GDM1 (cell line): Measurements from ENCODE around the gene CACNB4.
"Not testable (repeated sequence)": the region's sequence is repeated elsewhere in the genome, so short reads cannot be mapped to it uniquely, and the experiment has no call there.

Experiments used
- DNase-seq: peaks from one replicate; lab custom pipeline; 2025; lab: John Stamatoyannopoulos, UW

CACNB4 gene

DNA sequence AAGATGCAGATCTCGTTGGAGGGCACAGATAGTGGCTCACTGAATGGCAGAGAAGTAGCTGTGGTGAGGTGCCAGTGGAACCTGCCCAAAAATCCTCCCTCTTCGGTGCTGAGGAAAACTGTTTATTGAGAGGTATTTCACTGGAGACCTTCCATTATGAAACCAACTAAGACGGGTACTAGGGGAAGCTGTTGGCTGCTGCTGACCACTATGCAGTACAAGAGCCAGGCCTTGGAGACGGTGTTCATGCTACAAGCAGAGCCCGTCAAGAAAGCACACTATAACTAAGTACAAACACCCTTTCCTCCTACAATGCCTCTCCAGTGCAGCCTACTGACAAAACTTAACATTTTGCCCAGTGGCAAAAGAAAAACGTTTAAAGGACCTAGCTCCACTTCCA is 275.2 kb downstream of the CACNB4 start:
- no peak for DNase-seq

DNA sequence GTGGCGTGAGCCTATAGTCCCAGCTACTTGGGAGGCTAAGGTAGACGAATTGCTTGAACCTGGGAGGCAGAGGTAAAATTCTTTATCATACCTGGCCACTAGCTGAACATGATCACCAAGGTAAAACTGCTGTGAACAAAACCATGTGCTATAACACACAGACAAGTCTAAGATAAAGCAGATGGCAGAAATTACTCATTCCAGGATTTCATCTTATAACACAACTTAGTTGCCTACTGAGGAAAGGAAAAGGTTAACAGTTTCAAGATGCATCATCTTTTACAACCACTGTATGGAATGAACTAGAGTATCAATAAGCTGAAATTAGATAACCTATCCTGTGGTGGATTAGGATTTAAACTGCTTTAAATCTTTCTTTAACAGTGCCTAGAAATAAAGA is 278.9 kb downstream of the CACNB4 start:
- DNase-seq: no peak

DNA sequence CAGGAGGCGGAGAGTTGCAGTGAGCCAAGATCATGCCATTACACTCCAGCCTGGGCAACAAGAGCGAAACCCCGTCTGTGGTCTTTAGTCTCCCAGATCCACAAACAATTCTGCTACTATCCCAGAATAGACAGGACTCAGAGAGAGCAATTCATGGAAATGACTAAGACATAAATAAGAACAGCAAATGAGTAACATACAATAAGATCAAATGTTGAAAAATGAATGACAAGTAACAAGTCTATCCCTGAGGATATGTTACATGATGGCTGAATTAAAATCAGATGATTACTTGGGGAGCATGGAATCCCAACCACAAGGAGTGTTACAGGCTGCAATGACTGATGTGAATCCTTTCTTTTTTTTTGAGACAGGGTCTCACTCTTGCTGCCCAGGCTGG is 280.9 kb downstream of the CACNB4 start:
- no peak for DNase-seq

DNA sequence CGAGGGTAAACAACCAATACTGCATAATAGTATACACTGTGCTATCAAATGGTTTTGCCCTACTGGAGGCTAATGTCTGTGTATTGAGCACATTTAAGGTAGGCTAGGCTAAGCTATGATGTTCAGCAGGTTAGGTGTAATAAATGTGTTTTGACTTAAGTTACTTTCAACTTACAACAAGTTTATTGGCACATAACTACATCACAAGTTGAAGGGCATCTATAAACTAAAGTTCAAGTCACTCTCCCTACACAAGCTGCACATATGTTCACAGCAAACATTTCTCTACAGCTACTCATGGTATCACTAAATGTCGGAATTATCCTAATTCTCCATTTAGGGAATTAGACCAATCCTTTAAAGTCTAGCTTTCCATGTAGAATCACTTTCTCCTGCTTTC is 282.0 kb downstream of the CACNB4 start:
- no peak for DNase-seq

DNA sequence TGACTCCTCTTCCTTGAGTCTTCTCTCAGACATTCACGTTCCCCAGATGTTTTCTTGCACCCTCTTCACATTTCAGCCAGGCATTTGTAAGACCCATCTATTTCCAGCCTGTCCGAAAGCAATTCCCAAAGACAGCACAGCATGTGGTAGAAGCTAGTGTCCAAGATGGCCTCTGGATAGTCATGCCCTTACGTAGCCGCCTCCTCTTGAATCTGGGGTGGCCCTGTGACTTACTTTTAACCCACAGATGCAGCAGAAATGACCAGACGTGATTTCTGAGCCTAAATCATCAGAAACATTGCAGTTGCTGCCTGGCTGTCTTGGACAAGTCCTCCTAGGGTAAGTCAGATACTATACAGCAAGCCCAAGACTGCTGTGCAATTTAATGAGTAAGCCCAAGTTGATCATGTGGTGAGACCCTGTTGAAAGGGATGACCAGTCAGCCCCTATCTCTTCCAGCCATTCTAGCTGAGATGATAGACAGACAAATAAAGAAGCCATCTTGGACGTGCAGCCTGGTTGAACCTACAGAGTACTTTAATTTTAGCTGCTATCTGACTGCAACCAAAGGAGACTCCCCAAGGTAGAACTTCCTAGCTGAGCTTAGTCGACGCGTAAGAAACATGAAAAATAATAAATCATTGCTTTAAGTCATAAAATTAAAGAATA is 282.9 kb downstream of the CACNB4 start:
- no peak for DNase-seq

DNA sequence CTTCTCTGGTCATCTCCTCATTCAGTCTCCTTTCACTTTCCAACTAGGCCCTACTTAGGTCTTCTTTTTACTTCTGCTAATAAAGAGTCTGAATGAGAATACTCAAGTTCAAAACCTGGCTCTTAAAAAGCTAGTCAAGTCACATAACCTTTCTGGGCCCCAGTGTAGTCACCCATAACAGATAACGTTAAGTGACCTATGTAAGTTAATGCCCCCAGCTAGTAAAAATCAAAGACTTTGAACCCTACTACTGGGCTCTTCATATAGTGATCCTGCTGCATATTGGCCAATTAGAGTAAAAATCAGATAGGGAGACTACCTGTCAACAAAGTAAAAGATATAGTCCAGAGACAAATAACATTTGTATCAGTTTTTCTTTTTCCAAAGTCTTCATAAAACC is 288.4 kb downstream of the CACNB4 start:
- DNase-seq: no peak

DNA sequence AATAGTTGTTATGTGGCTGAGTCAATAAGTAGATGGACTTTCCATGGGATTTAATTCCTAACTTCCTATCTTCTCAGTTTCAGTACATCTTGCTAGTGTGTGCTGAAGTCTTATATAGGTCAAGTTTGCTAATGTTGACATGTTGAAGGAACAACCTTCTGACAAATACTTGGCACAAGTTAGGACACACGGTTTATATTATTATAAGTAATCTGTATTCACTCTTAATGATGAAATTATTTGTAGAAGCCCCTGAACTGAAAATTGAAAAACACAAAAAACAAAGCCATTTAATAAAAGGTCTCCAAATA is 289.8 kb downstream of the CACNB4 start:
- no peak for DNase-seq

DNA sequence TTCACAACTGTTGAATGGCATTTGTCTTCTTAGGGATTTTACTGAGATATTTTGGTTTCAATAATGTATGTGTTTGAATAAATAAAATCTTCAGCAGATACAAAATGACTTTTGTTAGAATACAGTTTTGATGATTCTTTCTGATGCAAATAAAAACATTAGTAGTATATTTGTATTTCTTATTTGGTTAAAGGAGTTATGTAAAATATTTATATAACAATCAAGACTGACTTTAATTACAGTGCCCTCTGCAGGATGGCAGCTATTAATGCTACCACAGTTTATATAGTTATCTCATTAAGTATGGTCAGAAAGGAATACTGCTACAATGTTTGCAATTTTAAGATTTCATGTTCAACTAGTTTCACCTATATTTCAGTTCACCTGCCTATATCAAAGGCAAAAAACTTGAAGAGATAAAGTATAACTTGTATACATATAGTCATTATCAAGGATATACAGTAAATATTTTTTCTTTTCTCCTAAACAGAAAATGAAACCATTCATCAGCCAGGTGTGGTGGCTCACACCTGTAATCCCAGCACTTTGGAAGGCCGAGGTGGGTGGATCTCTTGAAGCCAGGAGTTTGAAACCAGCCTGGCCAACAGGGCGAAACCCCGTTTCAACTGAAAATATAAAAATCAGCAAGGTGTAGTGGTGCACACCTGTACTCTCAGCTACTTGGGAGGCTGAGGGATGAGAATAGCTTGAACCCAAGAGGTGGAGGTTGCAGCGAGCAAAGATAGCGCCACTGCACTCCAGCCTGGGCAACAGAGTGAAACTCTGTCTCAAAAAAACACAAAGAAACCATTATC is 290.4 kb downstream of the CACNB4 start:
- no peak for DNase-seq

DNA sequence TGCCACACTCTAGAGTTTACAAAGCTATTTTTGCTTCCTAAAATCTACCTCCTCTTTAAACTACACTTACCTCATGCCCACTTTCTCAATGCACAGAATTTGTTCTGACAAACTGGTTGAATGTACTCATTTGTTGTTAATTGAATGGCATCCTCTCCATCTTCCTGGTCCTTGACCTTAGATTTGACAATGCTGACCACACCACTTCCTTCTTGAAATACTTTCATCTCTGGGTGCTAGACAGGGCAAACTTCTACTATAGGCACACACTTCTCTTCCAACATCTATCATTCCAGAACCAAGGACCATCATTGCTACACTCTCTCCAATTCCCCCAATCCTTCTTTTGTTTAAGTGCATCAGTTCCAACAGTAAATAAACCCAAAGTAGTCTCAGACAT is 292.9 kb downstream of the CACNB4 start:
- DNase-seq: no peak

DNA sequence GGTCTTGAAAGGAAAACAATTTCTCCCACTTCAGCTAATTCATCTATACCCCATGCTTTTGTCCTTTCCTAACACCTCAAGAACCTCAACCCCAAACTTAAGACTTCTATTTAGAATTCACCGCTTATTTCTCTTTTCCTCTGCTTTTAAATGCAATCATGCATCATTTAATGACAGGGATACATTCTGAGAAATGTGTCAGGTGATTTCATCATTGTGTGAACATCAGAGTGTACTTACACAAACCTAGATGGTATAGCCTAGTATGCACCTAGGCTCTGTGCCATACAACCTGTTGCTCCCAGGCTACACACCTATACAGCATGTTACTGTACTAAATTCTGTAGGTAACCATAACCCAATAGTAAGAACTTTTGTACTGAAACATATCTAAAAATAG is 293.5 kb downstream of the CACNB4 start:
- DNase-seq: no peak

DNA sequence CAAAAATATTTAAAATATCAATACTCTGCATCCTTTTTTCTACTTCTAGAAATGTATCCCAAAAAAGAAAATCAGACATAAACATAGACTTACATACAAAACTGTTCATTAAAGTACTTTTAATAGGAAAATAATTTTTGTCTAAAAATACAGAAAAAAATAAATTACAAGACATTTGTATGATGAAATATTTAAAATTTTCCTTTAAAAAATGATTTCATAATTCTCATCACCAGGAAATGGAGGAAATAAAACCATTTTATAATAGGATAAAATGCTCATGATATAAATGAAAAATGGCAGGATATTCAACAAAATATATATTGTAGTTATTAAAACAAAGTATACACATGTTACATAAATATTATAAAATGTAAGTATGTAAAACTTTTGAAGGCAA is 295.0 kb downstream of the CACNB4 start:
- DNase-seq: no peak

DNA sequence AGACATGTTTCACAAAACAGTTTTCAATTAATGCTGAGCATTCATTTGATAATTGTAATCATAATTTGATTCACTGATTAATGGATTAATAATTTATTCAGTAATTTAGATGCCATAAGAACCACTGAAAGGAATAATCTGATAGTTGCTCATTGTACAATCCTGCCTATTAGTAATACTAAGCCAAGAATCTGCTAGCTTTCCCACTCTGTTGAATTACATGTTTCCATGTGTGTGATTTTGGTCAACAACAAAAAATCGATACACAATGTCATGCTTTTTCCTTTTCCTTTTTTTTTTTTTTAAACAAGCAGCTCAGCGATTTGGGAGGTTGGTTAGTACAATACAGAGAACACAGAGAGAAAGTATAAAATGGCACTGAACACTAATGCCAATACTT is 296.5 kb downstream of the CACNB4 start:
- DNase-seq: no peak

DNA sequence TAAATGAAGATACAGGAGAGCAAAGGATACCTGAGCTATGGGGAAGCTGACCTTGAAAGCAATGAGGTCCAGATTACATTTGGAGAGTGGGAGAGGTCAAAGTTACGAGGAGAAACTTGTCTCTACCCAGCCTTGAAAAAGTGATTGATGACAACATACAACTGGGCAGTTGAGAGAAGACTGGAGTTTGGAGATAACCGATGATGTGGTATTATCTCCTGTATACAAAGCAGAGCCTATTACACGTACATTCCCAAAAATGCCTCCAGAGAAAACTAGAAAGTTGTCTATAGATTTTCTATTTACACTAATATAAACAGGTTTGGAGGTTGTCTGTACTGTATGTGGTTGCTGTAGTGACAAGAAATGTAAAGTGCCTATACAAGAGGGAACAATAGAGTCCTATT is 299.0 kb downstream of the CACNB4 start:
- DNase-seq: no peak

DNA sequence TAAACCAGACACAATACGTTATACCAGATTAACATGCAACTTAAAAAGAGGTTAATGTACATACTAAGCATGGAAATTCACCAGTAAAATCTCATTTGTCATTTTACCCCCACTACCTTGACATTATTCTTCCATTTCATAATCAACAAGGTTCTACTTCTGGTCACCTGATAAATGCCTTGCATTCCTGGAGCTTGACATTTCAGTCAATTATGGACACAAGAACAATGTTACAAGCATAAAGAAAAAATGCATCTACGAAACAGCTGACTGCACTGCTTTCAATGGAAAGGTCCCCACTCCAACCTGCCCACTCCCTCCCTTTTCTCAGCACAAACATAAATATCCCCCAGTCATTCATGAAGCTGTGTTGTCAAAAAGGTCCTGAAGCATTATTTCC is 302.1 kb downstream of the CACNB4 start:
- DNase-seq: no peak

DNA sequence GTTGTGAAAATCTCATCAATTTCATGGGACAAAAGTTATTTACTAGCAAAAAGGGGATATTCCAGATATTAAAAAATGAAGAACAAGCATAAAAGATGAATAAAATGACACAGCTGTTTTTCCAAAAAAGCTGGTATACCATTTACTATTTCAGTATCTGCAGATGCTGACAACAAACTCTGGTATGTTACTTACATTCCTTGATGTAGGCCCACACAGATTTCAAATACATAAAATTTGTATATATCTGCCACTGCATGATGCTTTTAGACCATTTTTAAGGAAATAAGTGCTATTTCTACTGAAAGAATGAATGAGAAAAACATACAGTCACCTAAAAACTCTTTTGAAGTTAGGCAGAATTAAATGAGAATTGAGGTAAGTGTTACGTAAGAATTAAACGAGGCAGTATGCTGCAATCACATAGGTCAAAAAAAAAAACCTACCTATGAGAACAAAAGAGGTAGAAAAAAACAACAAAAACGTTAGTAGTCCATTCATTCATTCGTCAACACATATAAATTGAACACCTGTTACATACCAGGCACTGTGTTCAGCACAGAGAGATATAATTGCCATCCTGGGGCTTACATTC is 303.1 kb downstream of the CACNB4 start:
- no peak for DNase-seq

DNA sequence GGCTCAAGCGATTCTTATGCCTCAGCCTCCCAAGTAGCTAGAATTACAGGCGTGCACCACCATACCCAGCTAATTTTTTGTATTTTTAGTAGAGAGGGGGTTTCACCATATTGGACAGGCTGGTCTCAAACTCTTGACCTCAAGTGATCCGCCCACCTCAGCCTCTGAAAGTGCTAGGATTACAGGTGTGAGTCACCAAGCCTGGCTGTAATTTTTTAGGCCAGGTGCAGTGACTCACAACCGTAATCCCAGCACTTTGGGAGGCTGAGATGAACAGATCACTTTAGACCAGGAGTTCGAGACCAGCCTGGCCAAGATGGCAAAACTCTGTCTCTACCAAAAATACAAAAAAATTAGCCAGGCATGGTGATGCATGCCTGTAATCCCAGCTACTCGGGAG is 304.4 kb downstream of the CACNB4 start:
- DNase-seq: not testable (repeated sequence)

DNA sequence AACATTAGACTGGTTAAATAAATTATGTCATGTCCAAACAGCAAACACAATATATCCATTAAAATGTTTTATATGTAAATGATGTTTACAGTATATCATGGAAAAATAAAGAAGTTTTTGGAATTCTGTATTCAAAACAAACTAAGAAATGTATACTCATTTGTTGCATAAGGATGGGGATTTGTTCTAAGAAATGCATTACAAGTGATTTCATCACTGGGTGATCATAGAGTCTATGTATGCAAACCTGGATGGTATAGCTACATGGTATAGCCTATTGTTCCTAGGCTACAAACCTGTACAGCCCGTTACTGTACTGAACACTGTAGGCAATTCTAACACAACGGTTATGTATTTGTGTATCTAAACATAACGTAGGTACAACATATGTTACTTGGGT is 305.7 kb downstream of the CACNB4 start:
- DNase-seq: no peak

DNA sequence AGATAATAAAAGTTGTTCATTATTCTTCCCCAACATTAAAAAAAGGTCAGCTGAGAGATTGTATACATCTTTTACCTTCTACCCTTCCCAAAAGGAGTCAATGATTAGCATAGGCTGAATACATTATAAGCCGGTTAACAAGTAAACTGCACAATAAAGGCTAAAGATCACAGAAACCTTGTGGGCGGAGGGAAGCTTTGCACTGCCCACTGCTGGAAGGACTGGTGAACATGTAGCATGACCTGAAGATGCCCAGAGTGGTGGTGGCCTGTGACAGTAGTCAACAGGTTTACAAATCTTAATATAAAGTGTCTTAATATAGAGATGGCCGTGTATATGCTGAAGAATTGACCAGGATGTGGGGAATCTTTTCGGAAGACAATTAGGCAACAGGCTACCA is 306.3 kb downstream of the CACNB4 start:
- DNase-seq: no peak

DNA sequence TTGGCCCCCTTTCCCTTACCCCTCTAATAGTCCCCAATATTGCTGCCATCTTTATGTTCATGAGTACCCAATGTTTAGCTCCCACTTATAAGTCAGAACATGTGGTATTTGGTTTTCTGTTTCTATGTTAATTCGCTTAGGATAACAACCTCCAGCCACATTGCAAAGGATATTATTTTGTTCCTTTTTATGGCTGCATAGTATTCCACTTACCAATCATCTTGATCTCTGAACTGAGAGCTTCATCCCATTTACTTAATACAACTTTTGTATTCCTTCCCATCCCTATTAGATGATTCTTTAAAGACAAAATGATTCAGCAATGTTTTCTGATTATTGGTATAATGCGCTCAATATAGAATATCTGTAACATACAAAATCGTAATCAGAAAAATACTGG is 307.3 kb downstream of the CACNB4 start:
- DNase-seq: no peak

DNA sequence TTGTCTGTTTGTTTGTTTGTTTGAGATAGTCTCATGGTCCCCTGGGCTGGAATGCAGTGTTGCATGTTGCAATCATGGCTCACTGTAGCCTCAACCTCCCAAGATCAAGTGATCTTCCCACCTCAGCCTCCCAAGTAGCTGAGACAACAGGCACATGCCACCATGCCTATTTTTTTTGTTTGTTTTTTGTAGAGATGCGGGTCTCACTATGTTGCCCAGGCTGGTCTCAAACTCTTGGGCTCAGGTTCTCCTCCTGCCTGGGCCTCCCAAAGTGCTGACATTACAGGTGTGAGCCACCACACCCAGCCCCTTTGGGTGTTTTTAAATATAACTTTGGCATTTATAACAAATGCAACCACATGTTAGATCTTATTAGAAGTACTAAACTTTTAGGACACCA is 308.2 kb downstream of the CACNB4 start:
- DNase-seq: no peak

DNA sequence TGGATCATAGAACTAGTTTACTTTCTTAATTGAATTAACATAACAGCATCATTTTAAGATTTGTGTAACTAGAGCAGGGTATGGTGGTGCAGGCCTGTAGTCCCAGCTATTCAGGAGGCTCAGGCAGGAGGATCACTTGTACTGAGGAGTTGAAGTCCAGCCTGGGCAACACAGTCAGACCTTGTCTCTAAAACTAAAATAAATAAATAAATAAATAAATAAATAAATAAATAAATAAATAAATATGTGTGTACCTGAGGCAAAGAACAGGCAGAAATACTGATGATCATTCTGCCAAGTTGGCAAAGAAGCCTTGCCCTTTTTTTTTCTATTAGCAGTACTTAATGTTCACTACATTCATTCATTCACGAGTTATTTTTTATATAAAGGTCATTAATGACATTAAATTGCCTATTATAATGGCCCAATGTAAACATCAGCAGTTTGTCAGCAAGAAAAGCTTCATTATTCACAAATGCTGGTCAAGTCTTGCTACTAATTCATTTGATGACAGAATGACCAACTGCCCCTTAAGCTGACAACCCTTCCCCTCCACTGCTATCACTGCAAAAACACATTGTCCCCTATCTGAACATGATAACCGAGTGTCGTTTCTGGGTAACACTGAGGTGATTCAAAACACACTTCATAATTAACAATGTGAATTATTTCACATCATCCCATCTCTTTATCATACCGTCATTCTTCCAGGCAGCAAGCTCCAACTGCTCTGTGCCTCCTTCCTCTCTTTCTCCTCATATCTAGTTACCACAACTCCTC is 309.6 kb downstream of the CACNB4 start:
- no peak for DNase-seq

DNA sequence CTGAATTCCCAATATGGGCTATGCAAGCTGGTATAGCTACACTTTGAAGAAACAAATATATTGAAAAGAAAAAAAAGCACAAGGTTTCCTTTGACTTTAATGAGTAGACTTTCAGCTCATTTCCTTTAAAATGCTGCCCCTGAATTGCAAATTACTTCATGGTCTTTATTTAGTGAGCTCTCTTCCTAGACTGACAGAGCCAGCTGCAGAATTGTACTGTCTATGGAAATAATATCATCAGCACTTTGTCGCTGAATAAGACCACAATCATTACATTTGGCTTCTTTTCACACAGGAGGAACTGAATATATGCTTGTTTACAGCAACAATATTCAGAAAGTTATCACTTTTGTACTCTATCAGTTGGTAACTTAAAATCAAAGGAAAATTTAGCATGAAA is 312.4 kb downstream of the CACNB4 start:
- no peak for DNase-seq

DNA sequence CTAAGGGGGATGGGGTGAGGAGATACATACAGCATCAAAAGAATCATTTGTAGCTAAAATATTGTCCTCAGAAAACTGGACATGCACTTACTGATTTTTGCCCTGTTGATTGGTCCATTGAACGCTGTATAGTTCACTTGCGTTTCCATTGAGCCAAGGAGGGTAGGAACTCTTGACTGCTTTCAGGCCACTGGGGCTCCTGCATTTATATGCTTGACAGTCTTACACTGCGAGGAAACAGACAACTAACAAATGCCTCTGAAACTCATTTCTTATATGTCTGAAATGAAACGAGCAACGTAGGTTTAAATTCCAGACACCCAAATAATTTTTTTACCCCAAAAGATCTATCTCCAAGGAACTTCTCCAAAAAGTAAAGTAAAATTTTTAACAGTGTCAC is 312.8 kb downstream of the CACNB4 start:
- no peak for DNase-seq
